ENCODE data around the gene PTCH2.

PTCH2 gene

DNA sequence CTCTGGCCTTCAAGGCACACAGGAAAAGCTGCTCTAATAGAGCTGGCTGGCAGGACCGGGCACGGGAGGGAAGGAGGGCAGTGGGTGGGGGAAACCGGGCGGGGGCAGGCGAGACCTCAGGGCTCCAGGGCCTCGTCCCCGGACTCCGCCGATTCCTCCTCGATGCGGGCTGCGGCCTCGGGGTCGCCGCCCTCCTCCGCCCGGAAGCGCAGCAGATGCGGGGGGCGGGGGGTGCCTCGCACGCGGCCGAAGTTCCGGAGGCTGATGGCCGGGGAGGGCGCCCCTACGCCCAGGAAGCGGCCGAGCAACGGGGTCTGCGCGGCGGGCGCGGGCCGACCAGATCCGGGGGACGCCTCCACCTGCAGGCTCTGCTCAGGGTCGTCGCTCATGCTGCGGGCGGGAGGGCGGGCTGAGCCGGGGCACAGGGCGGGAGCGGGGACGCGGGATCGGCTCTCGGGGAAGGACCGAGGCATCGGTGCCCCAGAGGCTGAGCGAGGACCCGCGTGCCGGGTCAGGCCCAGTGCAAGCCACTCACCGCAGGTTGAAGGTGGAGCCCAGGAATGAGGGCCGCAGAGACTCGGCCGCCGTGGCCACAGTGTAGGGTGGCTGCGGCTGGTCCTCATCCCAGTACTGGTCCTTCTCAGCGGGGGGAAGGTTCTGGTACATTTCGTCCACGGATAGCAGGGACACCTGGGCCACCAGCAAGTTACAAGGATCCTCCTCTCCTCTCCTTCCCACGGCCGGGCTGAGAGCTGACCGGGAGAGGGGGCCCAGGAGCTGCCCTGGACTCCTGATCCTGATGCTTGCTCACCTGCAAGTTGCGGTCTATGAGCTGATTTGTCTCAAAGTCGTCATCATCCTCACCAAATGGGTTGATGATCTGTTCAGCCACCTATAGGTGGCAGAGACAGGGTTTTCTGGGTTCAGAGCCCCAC lies 58.7 kb downstream of the PTCH2 start:
- Histone ChIP-seq H3K36me3 (replicated peaks in 1 of 2; ENCODE audit: control insufficient read depth in 2 of 2, insufficient read depth in 2 of 2, low read length in 2 of 2) (peaks cover 8 to 20% of the 10 kb centered on the region in 2 donors), H3K9ac (ENCODE audit: low read depth, low read length, poor library complexity) (peak overlapping the region; percentile 86), H3K4me1 (ENCODE audit: control insufficient read depth in 2 of 2, insufficient read depth in 1 of 2, low read depth in 1 of 2, low read length in 2 of 2) (peaks cover 5 to 13% of the 10 kb centered on the region in 2 donors), H3K4me3 (ENCODE audit: low read length in 2 of 2) (peak overlapping the region in 1 of 2 donors; percentile 69), H4K8ac (ENCODE audit: low read depth, low read length) (peak overlapping the region; percentile 78), H3K4ac (ENCODE audit: low read length) (peak overlapping the region; percentile 91), H3K4me2 (ENCODE audit: insufficient read depth, low read length, poor library complexity, severe bottlenecking) (peak overlapping the region; percentile 50), H4K91ac (ENCODE audit: low read depth, low read length, poor library complexity) (peak overlapping the region; percentile 81), H3K79me1 (ENCODE audit: low read depth, low read length) (no peaks in the 10 kb centered on the region), H3K27ac (replicated peaks; ENCODE audit: low read length) (no peak overlapping the region), H2AFZ (ENCODE audit: low read length) (peak overlapping the region; percentile 31), H2BK5ac (ENCODE audit: low read length) (no peak overlapping the region), H2AK5ac (ENCODE audit: low read depth, low read length) (peak overlapping the region; percentile 93), H3K9me3 (replicated peaks in 1 of 2; ENCODE audit: control insufficient read depth in 2 of 2, insufficient read depth in 1 of 2, low read depth in 1 of 2, low read length in 2 of 2) (no peaks in the 10 kb centered on the region), H2BK12ac (ENCODE audit: low read length) (peak overlapping the region; percentile 11), H2BK120ac (ENCODE audit: low read depth, low read length) (peak overlapping the region; percentile 6), H3K14ac (ENCODE audit: low read length) (peak overlapping the region; percentile 73), H3K23ac (ENCODE audit: low read depth, low read length, poor library complexity) (peak overlapping the region; percentile 71), H2BK15ac (ENCODE audit: low read length) (peak overlapping the region; percentile 79), H3K27me3 (ENCODE audit: control insufficient read depth in 3 of 3, insufficient read depth in 3 of 3, low read depth in 1 of 3, low read length in 3 of 3) (peaks cover 0 to 26% (median 3%) of the 10 kb centered on the region in 3 experiments), H3K18ac (ENCODE audit: low read length) (peak overlapping the region; percentile 98)
- no CpG with 5 or more reads among the region's 71 CpGs for WGBS, 2 donors (ENCODE audit: extremely low coverage in 2 of 2, insufficient read length in 2 of 2, insufficient replicate concordance in 1 of 2)
- DNase-seq (ENCODE audit: low spot score), result no peak

DNA sequence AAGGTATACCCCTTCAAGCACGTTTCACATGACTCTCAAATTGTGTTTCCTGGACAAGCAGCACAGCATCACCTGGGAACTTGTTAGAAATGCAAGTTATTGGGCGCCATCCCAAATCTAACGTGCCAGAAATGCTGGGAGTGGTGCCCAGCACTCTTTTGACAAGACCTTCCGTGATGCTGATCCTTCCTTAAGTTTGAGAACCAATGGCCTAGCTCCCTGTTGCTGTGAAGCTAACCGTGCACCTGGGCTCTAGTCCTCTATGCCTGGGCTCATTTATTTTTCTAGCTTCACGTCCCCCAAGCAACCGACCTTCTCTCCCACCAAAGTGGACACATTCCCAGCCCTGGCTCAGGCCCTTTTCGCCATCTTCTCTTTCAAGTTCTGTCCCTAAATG lies 59.4 kb downstream of the PTCH2 start:
- Histone ChIP-seq H4K91ac (ENCODE audit: low read depth, low read length, poor library complexity) (no peak overlapping the region), H2BK12ac (ENCODE audit: low read length) (no peak overlapping the region), H4K8ac (ENCODE audit: low read depth, low read length) (peak overlapping the region; percentile 78), H2AK5ac (ENCODE audit: low read depth, low read length) (no peak overlapping the region), H2BK120ac (ENCODE audit: low read depth, low read length) (peak overlapping the region; percentile 6), H3K23ac (ENCODE audit: low read depth, low read length, poor library complexity) (no peak overlapping the region), H3K79me1 (ENCODE audit: low read depth, low read length) (no peaks in the 10 kb centered on the region), H3K18ac (ENCODE audit: low read length) (peak overlapping the region; percentile 98), H3K4me1 (ENCODE audit: control insufficient read depth in 2 of 2, insufficient read depth in 1 of 2, low read depth in 1 of 2, low read length in 2 of 2) (peaks cover 5 to 13% of the 10 kb centered on the region in 2 donors), H3K14ac (ENCODE audit: low read length) (no peak overlapping the region), H2BK15ac (ENCODE audit: low read length) (peak overlapping the region; percentile 79), H3K36me3 (replicated peaks in 1 of 2; ENCODE audit: control insufficient read depth in 2 of 2, insufficient read depth in 2 of 2, low read length in 2 of 2) (peaks cover 10 to 26% of the 10 kb centered on the region in 2 donors), H3K9ac (ENCODE audit: low read depth, low read length, poor library complexity) (peak overlapping the region; percentile 24), H3K4me3 (ENCODE audit: low read length in 2 of 2) (peak overlapping the region in 1 of 2 donors; percentile 11), H2BK5ac (ENCODE audit: low read length) (no peak overlapping the region), H2AFZ (ENCODE audit: low read length) (peak overlapping the region; percentile 20), H3K27me3 (ENCODE audit: control insufficient read depth in 3 of 3, insufficient read depth in 3 of 3, low read depth in 1 of 3, low read length in 3 of 3) (peaks cover 0 to 26% (median 3%) of the 10 kb centered on the region in 3 experiments), H3K9me3 (replicated peaks in 1 of 2; ENCODE audit: control insufficient read depth in 2 of 2, insufficient read depth in 1 of 2, low read depth in 1 of 2, low read length in 2 of 2) (no peaks in the 10 kb centered on the region), H3K27ac (replicated peaks; ENCODE audit: low read length) (peak overlapping the region; percentile 35), H3K4me2 (ENCODE audit: insufficient read depth, low read length, poor library complexity, severe bottlenecking) (peak overlapping the region; percentile 50), H3K4ac (ENCODE audit: low read length) (peak overlapping the region; percentile 46)
- DNase-seq (ENCODE audit: low spot score), result no peak
- no CpG with 5 or more reads among the region's 8 CpGs for WGBS, 2 donors (ENCODE audit: extremely low coverage in 2 of 2, insufficient read length in 2 of 2, insufficient replicate concordance in 1 of 2)

DNA sequence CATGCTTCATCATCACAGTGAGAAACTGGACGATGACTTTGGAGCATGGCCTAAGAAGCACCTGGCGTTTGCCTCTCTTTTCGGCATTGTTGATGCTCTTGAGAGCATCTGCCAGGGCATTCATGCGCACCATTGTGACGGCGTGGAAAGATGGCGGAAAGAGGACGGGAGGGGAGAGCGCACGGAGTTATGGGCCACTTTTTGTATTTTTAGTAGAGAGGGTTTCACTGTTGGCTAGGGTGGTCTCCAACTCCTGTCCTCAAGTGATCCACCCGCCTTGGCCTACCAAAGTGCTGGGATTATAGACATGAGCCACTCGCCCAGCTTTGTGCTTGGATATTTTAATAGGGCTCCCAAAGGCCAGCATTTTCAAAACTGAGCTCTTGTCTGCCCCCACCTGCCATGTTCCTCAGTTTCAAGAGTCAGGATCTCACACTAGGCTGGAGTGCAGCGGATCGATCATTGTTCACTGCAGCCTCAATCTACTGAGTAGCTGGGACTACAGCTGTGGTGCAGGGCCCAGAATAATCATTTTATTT lies 62.4 kb downstream of the PTCH2 start:
- no peak overlapping the region for H2AK5ac ChIP-seq (ENCODE audit: low read depth, low read length)
- H3K79me1 ChIP-seq (ENCODE audit: low read depth, low read length), result peaks cover 9% of the 10 kb centered on the region
- H3K27me3 ChIP-seq (ENCODE audit: control insufficient read depth in 3 of 3, insufficient read depth in 3 of 3, low read depth in 1 of 3, low read length in 3 of 3), result peaks cover 0 to 9% (median 0%) of the 10 kb centered on the region in 3 experiments
- no peak for DNase-seq (ENCODE audit: low spot score)
- no peak overlapping the region for H3K27ac ChIP-seq (replicated peaks; ENCODE audit: low read length)
- H3K14ac ChIP-seq (ENCODE audit: low read length), result no peak overlapping the region
- H3K4me1 ChIP-seq (ENCODE audit: control insufficient read depth in 2 of 2, insufficient read depth in 1 of 2, low read depth in 1 of 2, low read length in 2 of 2), result peaks cover 9 to 17% of the 10 kb centered on the region in 2 donors
- H4K8ac ChIP-seq (ENCODE audit: low read depth, low read length), result no peak overlapping the region
- no peak overlapping the region for H2BK5ac ChIP-seq (ENCODE audit: low read length)
- H3K9ac ChIP-seq (ENCODE audit: low read depth, low read length, poor library complexity), result no peak overlapping the region
- H3K18ac ChIP-seq (ENCODE audit: low read length), result no peak overlapping the region
- H3K4me3 ChIP-seq (ENCODE audit: low read length in 2 of 2), result no peak overlapping the region
- WGBS, 2 donors (ENCODE audit: extremely low coverage in 2 of 2, insufficient read length in 2 of 2, insufficient replicate concordance in 1 of 2), result no CpG with 5 or more reads among the region's 14 CpGs
- H2BK15ac ChIP-seq (ENCODE audit: low read length), result no peak overlapping the region
- no peak overlapping the region for H3K23ac ChIP-seq (ENCODE audit: low read depth, low read length, poor library complexity)
- H2BK120ac ChIP-seq (ENCODE audit: low read depth, low read length), result no peak overlapping the region
- H2BK12ac ChIP-seq (ENCODE audit: low read length), result no peak overlapping the region
- no peak overlapping the region for H4K91ac ChIP-seq (ENCODE audit: low read depth, low read length, poor library complexity)
- H3K4me2 ChIP-seq (ENCODE audit: insufficient read depth, low read length, poor library complexity, severe bottlenecking), result no peak overlapping the region
- peaks cover 32 to 55% of the 10 kb centered on the region in 2 donors for H3K36me3 ChIP-seq (replicated peaks in 1 of 2; ENCODE audit: control insufficient read depth in 2 of 2, insufficient read depth in 2 of 2, low read length in 2 of 2)
- H3K9me3 ChIP-seq (replicated peaks in 1 of 2; ENCODE audit: control insufficient read depth in 2 of 2, insufficient read depth in 1 of 2, low read depth in 1 of 2, low read length in 2 of 2), result no peaks in the 10 kb centered on the region
- H2AFZ ChIP-seq (ENCODE audit: low read length), result no peak overlapping the region
- no peak overlapping the region for H3K4ac ChIP-seq (ENCODE audit: low read length)
